Measurements from ENCODE around the gene HIP1. TPM values are rescaled to one million over a fixed set of nuclear protein-coding genes. Genes with fewer than 3 reads are reported as not detected.

Gene HIP1
- polyA plus RNA-seq, 1 of the 3 experiments (the other 2 are of a cell fraction): 11.3 TPM

GRCh38 chr7:75624134-75624832 lies 114.5 kb downstream of the HIP1 start:
- whole genome bisulfite sequencing (ENCODE audit: low lambda C conversion rate): 90% methylated on average over 13 of the region's 13 CpGs
- Histone ChIP-seq H3K9me3 (no peaks in the 10 kb centered on the region; the same call in 1 of the 2 replicates), H3K79me2 (ENCODE audit: insufficient read depth) (no peaks in the 10 kb centered on the region), H3K4me3 (ENCODE audit: low read depth in 2 of 2, low read length in 1 of 2) (no peak overlapping the region), H3K4me1 (ENCODE audit: control insufficient read depth in 1 of 2, insufficient read depth in 2 of 2, low read depth in 1 of 2, low read length in 1 of 2) (peaks cover 0 to 5% of the 10 kb centered on the region in 2 experiments; a peak in 1 of 4 replicates), H4K20me1 (ENCODE audit: insufficient read depth) (no peaks in the 10 kb centered on the region), H3K9ac (no peak overlapping the region), H3K4me2 (no peak overlapping the region), H3K27ac (ENCODE audit: low read depth in 2 of 2, low read length in 1 of 2) (no peak overlapping the region), H3F3A (replicated peaks; ENCODE audit: insufficient read depth) (no peaks in the 10 kb centered on the region), H3K9me2 (no peaks in the 10 kb centered on the region), H2AFZ (ENCODE audit: low read depth) (no peak overlapping the region), H3K27me3 (ENCODE audit: insufficient read depth) (no peaks in the 10 kb centered on the region), H3K36me3 (replicated peaks in 1 of 2; ENCODE audit: control insufficient read depth in 1 of 2, insufficient read depth in 2 of 2, low read length in 1 of 2) (no peaks in the 10 kb centered on the region)
- CTCF ChIA-PET: interaction anchor here (1.1 to 1.2 kb wide), 2 partner anchors 25 to 133 kb away, joined by 3 read pairs; no protein-coding TSS in a partner anchor
- TF ChIP-seq TEAD4 (IDR thresholded peaks at IDR 0.05; ENCODE audit: borderline replicate concordance, insufficient read depth) (no peak), CHD2 (IDR thresholded peaks at IDR 0.05; ENCODE audit: low read length, partially characterized antibody) (no peak), GATA2 (CRISPR knock-in tag; IDR thresholded peaks at IDR 0.05) (no peak), MEF2A (IDR thresholded peaks at IDR 0.05; ENCODE audit: borderline replicate concordance, low read depth) (no peak), SMC3 (IDR thresholded peaks at IDR 0.05; ENCODE audit: low read depth, low read length) (no peak), NFIC (IDR thresholded peaks at IDR 0.05; ENCODE audit: borderline replicate concordance) (no peak), RAD21 (IDR thresholded peaks at IDR 0.05; ENCODE audit: low read length) (no peak)
- no peak for DNase-seq
- POLR2A ChIA-PET: no interaction called here

- no peak for DNase-seq
- no peaks in the 10 kb centered on the region for H3K79me2 ChIP-seq (ENCODE audit: insufficient read depth)
- no peak overlapping the region for H3K27ac ChIP-seq (ENCODE audit: low read depth in 2 of 2, low read length in 1 of 2)
- H3K4me1 ChIP-seq (ENCODE audit: control insufficient read depth in 1 of 2, insufficient read depth in 2 of 2, low read depth in 1 of 2, low read length in 1 of 2): peaks cover 0 to 5% of the 10 kb centered on the region in 2 experiments; a peak in 1 of 4 replicates
- H2AFZ ChIP-seq (ENCODE audit: low read depth): no peak overlapping the region
- no peak overlapping the region for H3K4me2 ChIP-seq
- WGBS (ENCODE audit: low lambda C conversion rate): 94% methylated on average over 14 of the region's 16 CpGs
- H3F3A ChIP-seq (replicated peaks; ENCODE audit: insufficient read depth): no peaks in the 10 kb centered on the region
- H3K4me3 ChIP-seq (ENCODE audit: low read depth in 2 of 2, low read length in 1 of 2): no peak overlapping the region
- H3K9ac ChIP-seq: no peak overlapping the region
- H3K36me3 ChIP-seq (replicated peaks in 1 of 2; ENCODE audit: control insufficient read depth in 1 of 2, insufficient read depth in 2 of 2, low read length in 1 of 2): no peaks in the 10 kb centered on the region
- ChIA-PET CTCF (interaction anchor here (1.2 kb wide), 1 partner anchor 133 kb away, joined by 3 read pairs; no protein-coding TSS in a partner anchor), POLR2A (no interaction called here)
- no peaks in the 10 kb centered on the region for H4K20me1 ChIP-seq (ENCODE audit: insufficient read depth)
- no peaks in the 10 kb centered on the region; the same call in 1 of the 2 replicates for H3K9me3 ChIP-seq
- H3K9me2 ChIP-seq: no peaks in the 10 kb centered on the region
- H3K27me3 ChIP-seq (ENCODE audit: insufficient read depth): no peaks in the 10 kb centered on the region
- TF ChIP-seq USF1 (IDR thresholded peaks at IDR 0.05; ENCODE audit: borderline replicate concordance, low read depth) (no peak), ZBTB33 (IDR thresholded peaks at IDR 0.05; ENCODE audit: borderline replicate concordance, low read depth) (no peak), CTCF (IDR thresholded peaks at IDR 0.05) (no peak), FOXM1 (IDR thresholded peaks at IDR 0.05; ENCODE audit: low read depth) (no peak), RXRA (IDR thresholded peaks at IDR 0.05; ENCODE audit: borderline replicate concordance, low read depth) (no peak), POLR2AphosphoS5 (IDR thresholded peaks at IDR 0.05; ENCODE audit: low read depth, low read length) (no peak), MXI1 (IDR thresholded peaks at IDR 0.05; ENCODE audit: low read depth, low read length) (no peak), RCOR1 (IDR thresholded peaks at IDR 0.05; ENCODE audit: low read length) (no peak), EP300 (IDR thresholded peaks at IDR 0.05; ENCODE audit: borderline replicate concordance in 1 of 2, low read depth in 1 of 2, low read length in 1 of 2) (no peak), RAD21 (IDR thresholded peaks at IDR 0.05; ENCODE audit: low read length) (no peak), TEAD4 (IDR thresholded peaks at IDR 0.05; ENCODE audit: borderline replicate concordance, insufficient read depth) (no peak), IRF3 (IDR thresholded peaks at IDR 0.05; ENCODE audit: low read depth, low read length) (no peak), SIN3A (IDR thresholded peaks at IDR 0.05; ENCODE audit: borderline replicate concordance, low read depth, low read length) (no peak), NFIC (IDR thresholded peaks at IDR 0.05; ENCODE audit: borderline replicate concordance) (no peak), SMC3 (IDR thresholded peaks at IDR 0.05; ENCODE audit: low read depth, low read length) (no peak), RFX5 (IDR thresholded peaks at IDR 0.05; ENCODE audit: low read length) (no peak), FOSL2 (IDR thresholded peaks at IDR 0.05; ENCODE audit: borderline replicate concordance, low read depth) (no peak)
Observed at GRCh38 chr7:75623390-75624133, 115.2 kb downstream of the HIP1 start.
